Transverse colon (tissue), 4 donors: ENCODE measurements around the gene FAM163A. TPM values are rescaled to one million over a fixed set of nuclear protein-coding genes. Genes with fewer than 3 reads are reported as not detected.

Source experiments
- DNase-seq: peaks from one replicate; pipeline ENCODE4 v3.0.0-alpha.2; 2019
- H3K27ac ChIP-seq, 4 donors: fragments of 200-600 bp; sonication (generic); 2 replicates each; pipeline ENCODE4 v1.5.1; 2016 to 2018; ENCODE audit warnings: inconsistent platforms in 4 of 4
- H3K27me3 ChIP-seq: fragments of 200-600 bp; sonication (generic); 2 replicates; pipeline ENCODE4 v1.5.1; 2017; ENCODE audit warnings: inconsistent platforms
- H3K36me3 ChIP-seq, 4 donors: fragments of 200-600 bp; sonication (generic); 2 replicates each; pipeline ENCODE4 v1.5.1; 2017 to 2019; ENCODE audit warnings: inconsistent platforms in 4 of 4
- H3K4me1 ChIP-seq, 4 donors: fragments of 200-600 bp; sonication (generic); 2 replicates each; pipeline ENCODE4 v1.5.1; 2017 to 2020; ENCODE audit warnings: inconsistent platforms in 4 of 4
- H3K4me3 ChIP-seq, 4 donors: fragments of 200-600 bp; sonication (generic); 1 replicate in 1 of 4; 2 replicates in 3 of 4; pipeline versions ENCODE4 v1.5.1 to v1.6.1; 2017 to 2019; ENCODE audit warnings: inconsistent platforms in 4 of 4
- H3K9me3 ChIP-seq, 2 donors: fragments of 200-600 bp; sonication (generic); 2 replicates each; pipeline ENCODE4 v1.5.1; 2017 to 2019; ENCODE audit warnings: inconsistent platforms in 2 of 2
- EP300 ChIP-seq: sonication (generic); formaldehyde crosslinking; IDR thresholded peaks from one replicate; pipeline ENCODE4 v1.6.1; 2017; ENCODE audit warnings: antibody characterized with exemption, low read depth
- POLR2A ChIP-seq: fragments of 450-650 bp; IDR thresholded peaks from one replicate; pipeline ENCODE4 v1.6.1; 2016; ENCODE audit warnings: antibody characterized with exemption, mild to moderate bottlenecking, moderate library complexity
- POLR2AphosphoS5 ChIP-seq, 3 donors: sonication (generic); formaldehyde crosslinking; IDR thresholded peaks; one replicate each; pipeline ENCODE4 v1.6.1; 2016; ENCODE audit warnings: antibody characterized with exemption in 3 of 3
- WGBS, 2 donors: methylation state at CpG; one replicate each; pipeline ENCODE4 v1.1.5; 2018; ENCODE audit warnings: low coverage in 1 of 2; 5-methylcytosine and 5-hydroxymethylcytosine counted together
- in situ Hi-C, 4 donors: fragments of 200-750 bp; cut with MboI; loops; one replicate each; pipeline versions ENCODE4 v1.15.0 to v1.15.1; 2017; ENCODE audit warnings: low sequenced_read_pairs in 3 of 4, low pct_ligation_motif_present in 1 of 4, low pct_unique_long_range_greater_than_20kb in 1 of 4
- intact Hi-C: fragments of 100-400 bp; cut with DNase I; formaldehyde crosslinking; loops from one replicate; pipeline ENCODE4 v1.15.1; 2023; ENCODE audit warnings: low total_unique reads
- total RNA-seq, 4 donors: library from RNA; depleted of rRNA; stranded (reverse); fragments of >200 nt; gene quantifications; one replicate each; pipeline ENCODE4 v1.1.0, GENCODE V29; 2016
- TF ChIP-seq, protein P1 (sequence below), 5 experiments: fragments of 200-600 bp in 3 of 5; fragments of 450-650 bp in 2 of 5; sonication (generic) in 3 of 5; IDR thresholded peaks; 1 replicate in 2 of 5; 2 replicates in 3 of 5; pipeline ENCODE4 v1.5.1; 2016 to 2017; ENCODE audit warnings: antibody characterized with exemption in 5 of 5, inconsistent platforms in 3 of 5, mild to moderate bottlenecking in 2 of 5, moderate library complexity in 1 of 5

Gene FAM163A
- total RNA-seq, 4 donors from 2014 or later, result 0.14 to 0.60 (median 0.48) TPM; not detected in 1

DNA sequence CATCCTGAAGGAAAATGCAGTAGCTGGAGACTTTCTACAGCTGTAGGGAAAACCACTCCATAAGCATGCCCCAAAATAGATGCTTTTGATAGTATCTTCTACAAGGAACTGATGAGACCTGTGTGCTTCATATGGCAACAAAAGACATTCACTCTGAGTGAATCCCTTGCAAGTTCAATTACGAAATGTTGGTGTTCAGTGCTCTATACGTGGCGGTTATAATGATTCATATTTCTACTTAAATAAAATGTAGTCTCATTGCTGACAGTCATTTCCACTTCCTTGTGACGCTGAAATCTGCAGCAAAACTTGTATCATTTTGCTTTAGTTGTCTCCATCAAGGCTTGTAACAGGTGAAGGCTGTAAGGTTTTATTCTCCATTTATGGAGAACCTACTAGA is 113.9 kb downstream of the FAM163A start:
- no peaks in the 10 kb centered on the region for H3K27me3 ChIP-seq
- no peaks in the 10 kb centered on the region for H3K9me3 ChIP-seq
- no peak overlapping the region for H3K4me3 ChIP-seq
- 78 to 87% methylated on average over 1 to 4 of the region's 4 CpGs for WGBS, 2 donors
- H3K4me1 ChIP-seq, result no peaks in the 10 kb centered on the region
- intact Hi-C loops, result no loop called here
- H3K36me3 ChIP-seq, result peaks cover 0 to 17% (median 6%) of the 10 kb centered on the region in 4 donors
- H3K27ac ChIP-seq, result no peak overlapping the region
- no peak for TF ChIP-seq POLR2AphosphoS5 (IDR thresholded peaks at IDR 0.05)
- in situ Hi-C loops, result loop anchor here in 1 of 4 donors (25.0 kb wide), 1 partner anchor 305 kb away; the partner anchor contains the start of gene QSOX1
- DNase-seq, result no peak

GRCh38 chr1:179860652-179861051 is 117.6 kb downstream of the FAM163A start:
- no peaks in the 10 kb centered on the region for H3K27me3 ChIP-seq
- in situ Hi-C loops (loop anchor here in 1 of 4 donors (25.0 kb wide), 1 partner anchor 302 kb away; the partner anchor contains the start of gene QSOX1), intact Hi-C loops (no loop called here)
- no peaks in the 10 kb centered on the region for H3K9me3 ChIP-seq
- H3K4me1 ChIP-seq, result no peaks in the 10 kb centered on the region
- H3K27ac ChIP-seq, result no peak overlapping the region
- H3K36me3 ChIP-seq, result peaks cover 0 to 21% (median 7%) of the 10 kb centered on the region in 4 donors
- no peak overlapping the region for H3K4me3 ChIP-seq
- TF ChIP-seq, protein P1, sequence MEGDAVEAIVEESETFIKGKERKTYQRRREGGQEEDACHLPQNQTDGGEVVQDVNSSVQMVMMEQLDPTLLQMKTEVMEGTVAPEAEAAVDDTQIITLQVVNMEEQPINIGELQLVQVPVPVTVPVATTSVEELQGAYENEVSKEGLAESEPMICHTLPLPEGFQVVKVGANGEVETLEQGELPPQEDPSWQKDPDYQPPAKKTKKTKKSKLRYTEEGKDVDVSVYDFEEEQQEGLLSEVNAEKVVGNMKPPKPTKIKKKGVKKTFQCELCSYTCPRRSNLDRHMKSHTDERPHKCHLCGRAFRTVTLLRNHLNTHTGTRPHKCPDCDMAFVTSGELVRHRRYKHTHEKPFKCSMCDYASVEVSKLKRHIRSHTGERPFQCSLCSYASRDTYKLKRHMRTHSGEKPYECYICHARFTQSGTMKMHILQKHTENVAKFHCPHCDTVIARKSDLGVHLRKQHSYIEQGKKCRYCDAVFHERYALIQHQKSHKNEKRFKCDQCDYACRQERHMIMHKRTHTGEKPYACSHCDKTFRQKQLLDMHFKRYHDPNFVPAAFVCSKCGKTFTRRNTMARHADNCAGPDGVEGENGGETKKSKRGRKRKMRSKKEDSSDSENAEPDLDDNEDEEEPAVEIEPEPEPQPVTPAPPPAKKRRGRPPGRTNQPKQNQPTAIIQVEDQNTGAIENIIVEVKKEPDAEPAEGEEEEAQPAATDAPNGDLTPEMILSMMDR (IDR thresholded peaks at IDR 0.05), result no peak
- no peak for TF ChIP-seq POLR2AphosphoS5 (IDR thresholded peaks at IDR 0.05)
- no peak for TF ChIP-seq POLR2A
- TF ChIP-seq EP300, result no peak
- DNase-seq, result no peak
- WGBS, 2 donors, result 75 to 96% methylated on average over 3 of the region's 3 CpGs

DNA sequence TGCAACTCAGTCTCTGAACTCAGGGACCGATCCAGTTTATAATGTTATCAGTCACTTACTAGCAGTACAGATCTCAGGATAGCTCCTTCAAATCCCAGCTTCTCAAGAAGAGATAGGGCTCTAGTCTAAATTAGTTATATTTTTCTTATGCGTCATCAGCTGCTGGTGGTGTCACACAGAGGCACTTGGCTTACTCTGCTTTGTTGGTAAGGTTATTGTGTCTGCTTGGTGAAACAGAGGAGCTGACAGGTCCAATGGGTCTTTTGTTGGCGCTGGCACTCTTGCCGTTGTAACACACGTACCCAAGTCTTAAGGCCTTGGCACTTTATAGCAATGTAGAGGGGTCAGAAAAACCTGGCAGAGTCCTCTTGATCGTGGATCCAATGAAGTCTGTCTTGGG is 122.3 kb downstream of the FAM163A start:
- peaks cover 0 to 21% (median 7%) of the 10 kb centered on the region in 4 donors for H3K36me3 ChIP-seq
- no peak for DNase-seq
- no peak overlapping the region for H3K4me3 ChIP-seq
- H3K27ac ChIP-seq, result no peak overlapping the region
- 94 to 100% methylated on average over 2 to 6 of the region's 6 CpGs for WGBS, 2 donors
- no peak for TF ChIP-seq EP300
- TF ChIP-seq, protein P1 (IDR thresholded peaks at IDR 0.05), result no peak
- no peak for TF ChIP-seq POLR2AphosphoS5 (IDR thresholded peaks at IDR 0.05)
- TF ChIP-seq POLR2A, result no peak
- intact Hi-C loops (no loop called here), in situ Hi-C loops (loop anchor here in 1 of 4 donors (25.0 kb wide), 1 partner anchor 297 kb away; the partner anchor contains the start of gene QSOX1)
- no peaks in the 10 kb centered on the region for H3K27me3 ChIP-seq
- H3K9me3 ChIP-seq, result no peaks in the 10 kb centered on the region
- peaks cover 0 to 4% (median 0%) of the 10 kb centered on the region in 4 donors for H3K4me1 ChIP-seq

Other genes starting within 250 kb of the FAM163A start
- not detected for gene NPHS2, start 167.3 kb upstream of the FAM163A start, total RNA-seq
- 1 to 10 TPM in 1 of 4 donors, under 1 TPM in 1, not detected in 2; 0.64 to 1.8 TPM for gene TDRD5, start 151.5 kb upstream of the FAM163A start, total RNA-seq
- 100 to 1,000 TPM in 1 of 4 donors, 10 to 100 TPM in 3; 46.0 to 107 (median 75.5) TPM for gene TOR1AIP2, start 134.5 kb downstream of the FAM163A start, total RNA-seq
- gene TOR1AIP1, start 139.0 kb downstream of the FAM163A start, total RNA-seq, result 10 to 100 TPM; 34.8 to 44.6 (median 41.2) TPM
- 10 to 100 TPM; 40.0 to 60.3 (median 57.3) TPM for gene CEP350, start 211.5 kb downstream of the FAM163A start, total RNA-seq